ENCODE results near the gene METTL23.

Gene METTL23

DNA sequence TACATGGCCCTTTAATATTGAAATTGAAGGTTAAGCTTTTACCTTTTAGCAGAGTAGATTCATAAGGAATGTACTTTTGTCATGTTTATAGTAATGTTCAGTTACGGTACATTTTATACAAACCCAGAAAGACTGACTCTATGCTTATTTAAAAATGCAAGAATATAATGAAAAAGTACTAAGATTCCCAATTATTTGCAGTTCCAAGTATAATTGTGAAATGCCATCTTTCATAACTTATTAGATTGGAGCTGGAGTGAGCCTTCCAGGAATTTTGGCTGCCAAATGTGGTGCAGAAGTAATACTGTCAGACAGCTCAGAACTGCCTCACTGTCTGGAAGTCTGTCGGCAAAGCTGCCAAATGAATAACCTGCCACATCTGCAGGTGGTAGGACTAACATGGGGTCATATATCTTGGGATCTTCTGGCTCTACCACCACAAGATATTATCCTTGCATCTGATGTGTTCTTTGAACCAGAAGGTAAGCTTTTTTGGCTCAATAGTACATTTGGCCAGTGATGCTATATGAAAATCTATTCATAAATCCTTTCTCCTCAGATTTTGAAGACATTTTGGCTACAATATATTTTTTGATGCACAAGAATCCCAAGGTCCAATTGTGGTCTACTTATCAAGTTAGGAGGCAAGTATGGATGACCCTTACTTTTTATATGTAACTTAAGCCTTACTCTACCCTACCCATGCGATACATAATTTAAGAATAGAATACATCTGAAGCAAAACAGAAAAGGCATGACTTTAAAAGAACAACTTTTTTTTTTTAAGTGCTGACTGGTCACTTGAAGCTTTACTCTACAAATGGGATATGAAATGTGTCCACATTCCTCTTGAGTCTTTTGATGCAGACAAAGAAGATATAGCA lies 6.3 kb downstream of the METTL23 start:
- TF ChIP-seq, protein P1, sequence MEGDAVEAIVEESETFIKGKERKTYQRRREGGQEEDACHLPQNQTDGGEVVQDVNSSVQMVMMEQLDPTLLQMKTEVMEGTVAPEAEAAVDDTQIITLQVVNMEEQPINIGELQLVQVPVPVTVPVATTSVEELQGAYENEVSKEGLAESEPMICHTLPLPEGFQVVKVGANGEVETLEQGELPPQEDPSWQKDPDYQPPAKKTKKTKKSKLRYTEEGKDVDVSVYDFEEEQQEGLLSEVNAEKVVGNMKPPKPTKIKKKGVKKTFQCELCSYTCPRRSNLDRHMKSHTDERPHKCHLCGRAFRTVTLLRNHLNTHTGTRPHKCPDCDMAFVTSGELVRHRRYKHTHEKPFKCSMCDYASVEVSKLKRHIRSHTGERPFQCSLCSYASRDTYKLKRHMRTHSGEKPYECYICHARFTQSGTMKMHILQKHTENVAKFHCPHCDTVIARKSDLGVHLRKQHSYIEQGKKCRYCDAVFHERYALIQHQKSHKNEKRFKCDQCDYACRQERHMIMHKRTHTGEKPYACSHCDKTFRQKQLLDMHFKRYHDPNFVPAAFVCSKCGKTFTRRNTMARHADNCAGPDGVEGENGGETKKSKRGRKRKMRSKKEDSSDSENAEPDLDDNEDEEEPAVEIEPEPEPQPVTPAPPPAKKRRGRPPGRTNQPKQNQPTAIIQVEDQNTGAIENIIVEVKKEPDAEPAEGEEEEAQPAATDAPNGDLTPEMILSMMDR (IDR thresholded peaks at IDR 0.05): no peak
- peaks cover 44 to 63% (median 51%) of the 10 kb centered on the region in 3 donors for H3K36me3 ChIP-seq
- peak overlapping the region in 1 of 2 donors; percentile 97 for H3K27ac ChIP-seq
- H3K4me3 ChIP-seq: no peak overlapping the region
- peaks cover 0 to 76% (median 42%) of the 10 kb centered on the region in 4 donors for H3K4me1 ChIP-seq
- intact Hi-C loops (cut with DNase I; ENCODE audit: low total_unique reads): loop anchor here (10.0 kb wide), 1 partner anchor 1218 kb away; the partner anchor contains the start of genes CASKIN2 and TSEN54
- H3K27me3 ChIP-seq: no peaks in the 10 kb centered on the region
- H3K9me3 ChIP-seq: no peaks in the 10 kb centered on the region
- DNase-seq: peak in 1 of 2 donors; percentile 51

DNA sequence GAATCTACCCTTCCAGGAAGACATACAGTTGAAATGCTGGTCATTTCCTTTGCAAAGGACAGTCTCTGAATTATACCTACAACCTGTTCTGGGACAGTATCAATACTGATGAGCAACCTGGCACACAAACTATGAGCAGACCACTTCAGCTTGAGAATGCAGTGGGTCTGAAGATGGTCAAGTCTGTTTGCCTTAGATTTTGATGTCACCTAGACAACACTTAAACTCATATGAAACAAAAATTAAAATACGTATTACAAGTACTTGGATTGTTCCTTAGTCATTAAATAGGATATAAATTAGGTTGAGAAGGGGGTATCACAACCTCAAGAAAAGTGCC lies 6.9 kb downstream of the METTL23 start:
- H3K27ac ChIP-seq: peak overlapping the region in 1 of 2 donors; percentile 97
- TF ChIP-seq, protein P1 (IDR thresholded peaks at IDR 0.05): no peak
- intact Hi-C loops (cut with DNase I; ENCODE audit: low total_unique reads): loop anchor here (10.0 kb wide), 1 partner anchor 1219 kb away; the partner anchor contains the start of genes CASKIN2 and TSEN54
- H3K27me3 ChIP-seq: no peaks in the 10 kb centered on the region
- no peak for DNase-seq
- H3K4me3 ChIP-seq: no peak overlapping the region
- peaks cover 0 to 72% (median 43%) of the 10 kb centered on the region in 4 donors for H3K4me1 ChIP-seq
- no peaks in the 10 kb centered on the region for H3K9me3 ChIP-seq
- H3K36me3 ChIP-seq: peaks cover 44 to 63% (median 51%) of the 10 kb centered on the region in 3 donors

DNA sequence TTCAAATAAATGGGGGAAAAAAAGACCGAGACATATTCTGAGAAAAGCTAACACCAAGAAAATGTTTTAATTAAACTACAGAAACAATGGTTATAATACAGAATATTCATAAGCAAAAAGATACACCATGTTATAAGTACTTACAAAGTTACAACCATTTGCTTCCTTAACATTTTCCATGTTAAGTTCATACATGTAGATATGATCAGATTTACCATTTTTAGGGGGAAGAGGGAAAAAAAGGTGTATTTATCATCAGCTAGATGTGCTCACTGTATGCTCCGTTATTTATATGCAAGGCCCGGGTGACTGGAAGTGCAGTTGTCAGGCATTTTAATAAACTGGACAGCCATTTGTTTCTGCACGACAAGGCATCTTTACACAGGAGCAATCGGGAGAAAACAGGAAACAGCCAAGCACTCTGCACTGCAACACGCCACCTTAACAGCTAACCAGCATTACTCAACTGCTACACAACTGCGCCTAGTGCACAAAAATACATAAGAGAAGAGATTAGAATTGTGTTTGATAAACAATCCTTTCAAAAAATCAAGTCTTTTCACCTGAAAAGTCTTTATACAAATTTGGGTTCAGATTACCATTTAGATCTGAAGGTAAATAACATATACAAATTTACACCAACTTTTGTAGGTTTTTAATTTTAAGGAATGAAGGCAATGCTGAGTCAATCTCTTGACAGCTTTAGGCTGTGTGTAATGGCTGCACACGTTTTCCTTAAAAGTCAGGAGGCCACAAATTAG lies 7.6 kb downstream of the METTL23 start:
- Histone ChIP-seq H3K36me3 (peaks cover 44 to 63% (median 51%) of the 10 kb centered on the region in 3 donors), H3K9me3 (no peaks in the 10 kb centered on the region), H3K4me3 (peak overlapping the region; percentile 89 to 99), H3K27ac (peak overlapping the region; percentile 97 to 100), H3K4me1 (peaks cover 0 to 72% (median 46%) of the 10 kb centered on the region in 4 donors), H3K27me3 (no peaks in the 10 kb centered on the region)
- intact Hi-C loops (cut with DNase I; ENCODE audit: low total_unique reads): loop anchor here (10.0 kb wide), 1 partner anchor 1219 kb away; the partner anchor contains the start of genes CASKIN2 and TSEN54
- DNase-seq: no peak
- TF ChIP-seq, protein P1 (IDR thresholded peaks at IDR 0.05): no peak

DNA sequence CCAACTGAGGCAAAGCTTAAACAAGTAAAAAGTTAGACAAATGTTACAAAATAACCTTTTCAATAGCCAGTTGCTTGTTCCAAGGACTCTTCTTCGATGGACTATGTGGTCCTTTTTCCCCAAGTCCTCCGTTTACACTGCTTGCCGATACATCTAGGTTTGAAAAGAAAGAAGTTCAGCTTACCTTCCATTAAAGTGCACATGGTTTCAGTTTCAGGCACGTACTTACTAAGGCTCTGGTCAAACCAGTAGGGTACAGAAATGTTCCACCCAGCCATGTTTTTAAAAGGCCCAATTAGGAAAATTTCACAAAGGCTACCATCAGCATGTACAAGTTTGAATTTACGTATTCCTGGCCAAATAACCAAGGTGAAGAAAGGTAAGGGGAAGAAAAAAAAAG lies 8.4 kb downstream of the METTL23 start:
- TF ChIP-seq, protein P1 (IDR thresholded peaks at IDR 0.05): no peak
- peaks cover 0 to 72% (median 49%) of the 10 kb centered on the region in 4 donors for H3K4me1 ChIP-seq
- H3K27me3 ChIP-seq: no peaks in the 10 kb centered on the region
- no peak for DNase-seq
- intact Hi-C loops (cut with DNase I; ENCODE audit: low total_unique reads): loop anchor here (10.0 kb wide), 1 partner anchor 1220 kb away; the partner anchor contains the start of genes CASKIN2 and TSEN54
- H3K4me3 ChIP-seq: peak overlapping the region; percentile 89 to 99
- H3K9me3 ChIP-seq: no peaks in the 10 kb centered on the region
- peak overlapping the region; percentile 97 to 100 for H3K27ac ChIP-seq
- peaks cover 44 to 62% (median 51%) of the 10 kb centered on the region in 3 donors for H3K36me3 ChIP-seq

DNA sequence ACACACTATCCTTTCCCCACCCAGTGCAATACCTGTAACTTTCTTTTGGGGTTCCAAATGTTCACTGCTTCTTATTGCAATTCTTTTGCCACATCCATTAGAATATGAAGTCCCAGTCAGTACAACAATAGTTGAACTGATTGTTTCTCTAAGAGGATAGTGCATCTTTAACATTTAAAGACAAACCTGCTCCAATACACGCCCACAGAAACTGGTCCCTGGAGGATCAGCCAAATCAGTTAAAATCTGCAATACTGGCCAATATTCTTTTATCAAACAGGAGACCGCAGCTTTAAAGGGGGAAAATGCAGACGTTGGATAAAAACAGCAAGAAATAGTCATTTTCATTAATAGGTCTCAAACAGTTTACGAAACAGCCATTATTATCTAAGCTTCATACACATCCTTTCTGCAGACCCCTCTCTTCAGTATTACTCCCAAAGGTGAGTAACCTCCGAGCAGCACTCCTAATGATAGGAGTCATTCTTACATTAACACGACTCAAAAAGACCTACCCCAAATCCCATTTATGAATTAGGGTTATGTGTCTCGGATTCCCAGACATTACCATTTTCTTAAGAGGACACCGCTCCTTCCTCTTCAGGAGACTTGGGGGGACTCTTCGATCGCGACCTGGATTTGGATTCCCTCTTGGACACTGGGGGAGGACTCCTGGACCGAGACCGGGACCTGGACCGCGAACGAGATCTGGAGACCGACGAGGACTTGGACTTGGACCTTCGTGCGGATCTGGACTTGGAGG lies 9.1 kb downstream of the METTL23 start:
- H3K9me3 ChIP-seq: no peaks in the 10 kb centered on the region
- no peak for DNase-seq
- peak overlapping the region; percentile 89 to 99 for H3K4me3 ChIP-seq
- H3K27me3 ChIP-seq: no peaks in the 10 kb centered on the region
- TF ChIP-seq, protein P1 (IDR thresholded peaks at IDR 0.05): no peak
- H3K27ac ChIP-seq: peak overlapping the region; percentile 97 to 100
- peaks cover 41 to 55% (median 51%) of the 10 kb centered on the region in 3 donors for H3K36me3 ChIP-seq
- peaks cover 0 to 73% (median 50%) of the 10 kb centered on the region in 4 donors for H3K4me1 ChIP-seq
- intact Hi-C loops (cut with DNase I; ENCODE audit: low total_unique reads): loop anchor here (10.0 kb wide), 1 partner anchor 1221 kb away; the partner anchor contains the start of genes CASKIN2 and TSEN54
